Transverse colon (tissue), 4 donors: ENCODE data around the gene IL1RAPL1.

Experiments used
- CTCF ChIP-seq, 5 experiments: fragments of 200-600 bp in 3 of 5; fragments of 450-650 bp in 2 of 5; sonication (generic) in 3 of 5; IDR thresholded peaks; 1 replicate in 2 of 5; 2 replicates in 3 of 5; pipeline ENCODE4 v1.5.1; 2016 to 2017; ENCODE audit warnings: antibody characterized with exemption in 5 of 5, inconsistent platforms in 3 of 5, mild to moderate bottlenecking in 2 of 5, moderate library complexity in 1 of 5
- EP300 ChIP-seq: sonication (generic); formaldehyde crosslinking; IDR thresholded peaks from one replicate; pipeline ENCODE4 v1.6.1; 2017; ENCODE audit warnings: antibody characterized with exemption, low read depth
- POLR2A ChIP-seq: fragments of 450-650 bp; IDR thresholded peaks from one replicate; pipeline ENCODE4 v1.6.1; 2016; ENCODE audit warnings: antibody characterized with exemption, mild to moderate bottlenecking, moderate library complexity
- POLR2AphosphoS5 ChIP-seq, 3 donors: sonication (generic); formaldehyde crosslinking; IDR thresholded peaks; one replicate each; pipeline ENCODE4 v1.6.1; 2016; ENCODE audit warnings: antibody characterized with exemption in 3 of 3

DNA sequence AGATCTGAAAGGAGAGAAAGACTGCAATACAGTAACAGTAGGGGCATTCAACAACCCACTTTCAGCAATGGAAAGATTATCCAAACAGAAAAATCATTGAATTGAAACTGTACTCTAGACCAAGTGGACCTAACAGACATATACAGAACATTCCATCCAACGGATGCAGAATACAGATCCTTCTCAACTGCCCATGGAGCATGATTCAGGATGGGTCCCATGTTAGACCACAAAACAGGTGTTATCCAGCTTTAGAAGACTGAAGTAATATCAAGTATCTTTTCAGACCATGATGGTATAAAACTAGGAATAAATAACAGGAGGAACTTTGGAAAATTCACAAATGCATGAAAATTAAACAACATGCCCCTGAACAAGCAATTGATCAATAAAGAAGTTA, 1060.9 kb downstream of the IL1RAPL1 start:
- TF ChIP-seq CTCF (IDR thresholded peaks at IDR 0.05), result no peak
- no peak for TF ChIP-seq POLR2AphosphoS5 (IDR thresholded peaks at IDR 0.05)
- TF ChIP-seq POLR2A, result no peak
- TF ChIP-seq EP300, result no peak
